DND-41 (cell line): Measurements from ENCODE around the gene DGAT2L6.

ENCODE experiments used
- ATAC-seq: fragments of 200-7000 bp; cut with Tn5 transposase; 3 replicates; pipeline ENCODE4 v1.9.1; 2021; ENCODE audit warnings: low read depth; ENCODE audit not compliant: insufficient read depth
- DNase-seq: peaks from one replicate; pipeline ENCODE4 v3.0.0-alpha.2; 2020
- H2AFZ ChIP-seq: 2 replicates; pipeline ENCODE4 v1.6.0; 2012; ENCODE audit warnings: low read depth, low read length
- H3K27ac ChIP-seq: 2 replicates; pipeline ENCODE4 v1.5.1; 2012; ENCODE audit warnings: low read length, inconsistent platforms
- H3K27me3 ChIP-seq: fragments of 200-600 bp; sonication (generic); 2 replicates; pipeline ENCODE4 v1.6.0; 2012; ENCODE audit warnings: low read length, mild to moderate bottlenecking, inconsistent platforms; ENCODE audit not compliant: insufficient read depth, poor library complexity
- H3K36me3 ChIP-seq: 2 replicates; pipeline ENCODE4 v1.5.1; 2012; ENCODE audit warnings: low read length, inconsistent platforms; ENCODE audit not compliant: insufficient read depth
- H3K4me1 ChIP-seq: 2 replicates; pipeline ENCODE4 v1.5.1; 2012; ENCODE audit warnings: mild to moderate bottlenecking, low read length; ENCODE audit not compliant: insufficient read depth
- H3K4me2 ChIP-seq: 2 replicates; pipeline ENCODE4 v1.6.0; 2012; ENCODE audit warnings: mild to moderate bottlenecking, moderate library complexity, low read length, inconsistent platforms; ENCODE audit not compliant: insufficient read depth
- H3K4me3 ChIP-seq, 2 experiments: fragments of 200-600 bp in 1 of 2; shearing (Covaris generic) in 1 of 2; 2 replicates each; pipeline ENCODE4 v1.5.1; 2012 to 2016; ENCODE audit warnings: inconsistent platforms in 2 of 2, low read length in 2 of 2, mild to moderate bottlenecking in 2 of 2, low read depth in 1 of 2, moderate library complexity in 1 of 2
- H3K79me2 ChIP-seq: 2 replicates; pipeline ENCODE4 v1.6.0; 2012; ENCODE audit warnings: low read length, inconsistent platforms; ENCODE audit not compliant: insufficient read depth
- H3K9ac ChIP-seq: 2 replicates; pipeline ENCODE4 v1.6.0; 2012; ENCODE audit warnings: low read depth, mild to moderate bottlenecking, inconsistent platforms, low read length, moderate library complexity
- H3K9me3 ChIP-seq: 2 replicates; pipeline ENCODE4 v1.5.1; 2012; ENCODE audit warnings: low read length, moderate library complexity, mild to moderate bottlenecking, inconsistent platforms; ENCODE audit not compliant: insufficient read depth, severe bottlenecking
- H4K20me1 ChIP-seq: 2 replicates; pipeline ENCODE4 v1.6.0; 2012; ENCODE audit warnings: low read length; ENCODE audit not compliant: insufficient read depth
- CTCF ChIP-seq: IDR thresholded peaks from 2 replicates; pipeline ENCODE4 v1.5.1; 2012; ENCODE audit warnings: borderline replicate concordance, low read length, moderate library complexity, mild to moderate bottlenecking; ENCODE audit not compliant: poor library complexity, severe bottlenecking; ENCODE audit errors: extremely low read depth
- EZH2 ChIP-seq: IDR thresholded peaks from 3 replicates; pipeline ENCODE4 v1.6.1; 2012; ENCODE audit warnings: borderline replicate concordance, low read depth, mild to moderate bottlenecking, moderate library complexity, low read length, inconsistent platforms; ENCODE audit not compliant: severe bottlenecking

DGAT2L6 gene

GRCh38 chrX:70138622-70139021 lies 38.7 kb upstream of the DGAT2L6 start:
- no peak overlapping the region for H3K4me2 ChIP-seq
- peaks cover 29% of the 10 kb centered on the region for H3K36me3 ChIP-seq
- ATAC-seq (no peak), DNase-seq (no peak)
- H3K9ac ChIP-seq, result no peak overlapping the region
- H3K79me2 ChIP-seq, result peaks cover 26% of the 10 kb centered on the region
- no peak overlapping the region for H2AFZ ChIP-seq
- H3K4me1 ChIP-seq, result peaks cover 18% of the 10 kb centered on the region
- no peak overlapping the region for H3K27ac ChIP-seq
- no peaks in the 10 kb centered on the region for H4K20me1 ChIP-seq
- H3K4me3 ChIP-seq, result no peak overlapping the region
- no peaks in the 10 kb centered on the region for H3K9me3 ChIP-seq
- H3K27me3 ChIP-seq, result no peaks in the 10 kb centered on the region
- no peak for TF ChIP-seq CTCF
- TF ChIP-seq EZH2, result no peak

GRCh38 chrX:70139736-70140135 lies 37.5 kb upstream of the DGAT2L6 start:
- no peak for DNase-seq
- TF ChIP-seq EZH2, result no peak
- Histone ChIP-seq H3K27ac (no peak overlapping the region), H3K9me3 (no peaks in the 10 kb centered on the region), H3K4me2 (no peak overlapping the region), H3K4me1 (peaks cover 13% of the 10 kb centered on the region), H3K36me3 (peaks cover 27% of the 10 kb centered on the region), H3K4me3 (no peak overlapping the region), H4K20me1 (no peaks in the 10 kb centered on the region), H2AFZ (no peak overlapping the region), H3K9ac (no peak overlapping the region), H3K27me3 (no peaks in the 10 kb centered on the region), H3K79me2 (peaks cover 16% of the 10 kb centered on the region)
- ATAC-seq, result no peak

- Histone ChIP-seq H3K4me1 (no peaks in the 10 kb centered on the region), H3K9ac (no peak overlapping the region), H3K27me3 (no peaks in the 10 kb centered on the region), H2AFZ (no peak overlapping the region), H3K4me3 (no peak overlapping the region), H3K36me3 (peaks cover 18% of the 10 kb centered on the region; the same call in 1 of the 2 replicates), H4K20me1 (no peaks in the 10 kb centered on the region), H3K4me2 (no peak overlapping the region), H3K9me3 (no peaks in the 10 kb centered on the region), H3K79me2 (0 out of 2 replicates have a peak, but pooled peaks cover 1% of the 10 kb centered on the region), H3K27ac (no peak overlapping the region)
- DNase-seq (no peak), ATAC-seq (no peak)
- TF ChIP-seq EZH2 (no peak), CTCF (no peak)
These were observed 35.9 kb upstream of the DGAT2L6 start for GRCh38 chrX:70141373-70141772.

- no peak overlapping the region for H3K4me2 ChIP-seq
- no peaks in the 10 kb centered on the region for H3K9me3 ChIP-seq
- DNase-seq, result no peak
- H3K27ac ChIP-seq, result no peak overlapping the region
- TF ChIP-seq CTCF (no peak), EZH2 (no peak)
- H3K9ac ChIP-seq, result no peak overlapping the region
- H3K4me3 ChIP-seq, result no peak overlapping the region
- H3K4me1 ChIP-seq, result no peaks in the 10 kb centered on the region
- H2AFZ ChIP-seq, result no peak overlapping the region
- no peaks in the 10 kb centered on the region for H4K20me1 ChIP-seq
- no peak; the same call in 2 of the 3 replicates for ATAC-seq
- H3K27me3 ChIP-seq, result no peaks in the 10 kb centered on the region
- peaks cover 17% of the 10 kb centered on the region for H3K36me3 ChIP-seq
- H3K79me2 ChIP-seq, result no peaks in the 10 kb centered on the region
These were observed 10.4 kb upstream of the DGAT2L6 start for GRCh38 chrX:70166601-70167590.
